AG09309 (cell line): ENCODE measurements around the gene PLB1.
A peak's percentile ranks its signal among the peaks of the same experiment; 100 is the strongest.
"Not testable (repeated sequence)": the region's sequence is repeated elsewhere in the genome, so short reads cannot be mapped to it uniquely, and the experiment has no call there.

ENCODE experiments used
- DNase-seq: peaks from one replicate; pipeline ENCODE4 v3.0.0-alpha.2; 2010; ENCODE audit warnings: low read depth
- H3K4me3 ChIP-seq: 2 replicates; pipeline ENCODE4 v1.5.1; 2011; ENCODE audit warnings: mild to moderate bottlenecking, low read depth, low read length, moderate library complexity; ENCODE audit not compliant: control insufficient read depth
- TF ChIP-seq, protein P1 (sequence below): IDR thresholded peaks from 2 replicates; pipeline ENCODE4 v1.5.1; 2011; ENCODE audit warnings: mild to moderate bottlenecking, low read depth, low read length, inconsistent platforms; ENCODE audit not compliant: insufficient read depth, control insufficient read depth; ENCODE audit errors: missing control alignments

The PLB1 gene

DNA sequence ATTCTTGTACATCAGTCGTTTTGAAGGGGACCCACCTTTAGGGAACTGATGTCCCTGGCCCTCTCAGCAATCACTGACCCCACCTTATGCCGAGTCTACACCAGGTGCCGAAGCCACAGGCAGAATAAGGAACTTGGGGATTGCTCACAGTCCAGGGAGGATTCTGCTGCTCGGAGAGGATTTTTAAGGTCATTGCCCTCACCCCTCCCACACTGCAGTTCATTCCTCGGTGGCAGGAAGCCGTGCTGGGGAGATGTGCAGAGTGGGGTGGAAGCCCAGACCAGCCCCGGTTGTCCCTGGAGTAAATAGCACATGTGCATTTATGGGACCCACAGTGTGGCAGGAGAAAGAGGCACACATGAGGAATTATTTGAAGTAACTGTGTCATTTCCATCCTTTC, 50.4 kb downstream of the PLB1 start:
- no peak for DNase-seq
- TF ChIP-seq, protein P1, sequence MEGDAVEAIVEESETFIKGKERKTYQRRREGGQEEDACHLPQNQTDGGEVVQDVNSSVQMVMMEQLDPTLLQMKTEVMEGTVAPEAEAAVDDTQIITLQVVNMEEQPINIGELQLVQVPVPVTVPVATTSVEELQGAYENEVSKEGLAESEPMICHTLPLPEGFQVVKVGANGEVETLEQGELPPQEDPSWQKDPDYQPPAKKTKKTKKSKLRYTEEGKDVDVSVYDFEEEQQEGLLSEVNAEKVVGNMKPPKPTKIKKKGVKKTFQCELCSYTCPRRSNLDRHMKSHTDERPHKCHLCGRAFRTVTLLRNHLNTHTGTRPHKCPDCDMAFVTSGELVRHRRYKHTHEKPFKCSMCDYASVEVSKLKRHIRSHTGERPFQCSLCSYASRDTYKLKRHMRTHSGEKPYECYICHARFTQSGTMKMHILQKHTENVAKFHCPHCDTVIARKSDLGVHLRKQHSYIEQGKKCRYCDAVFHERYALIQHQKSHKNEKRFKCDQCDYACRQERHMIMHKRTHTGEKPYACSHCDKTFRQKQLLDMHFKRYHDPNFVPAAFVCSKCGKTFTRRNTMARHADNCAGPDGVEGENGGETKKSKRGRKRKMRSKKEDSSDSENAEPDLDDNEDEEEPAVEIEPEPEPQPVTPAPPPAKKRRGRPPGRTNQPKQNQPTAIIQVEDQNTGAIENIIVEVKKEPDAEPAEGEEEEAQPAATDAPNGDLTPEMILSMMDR, result no peak

DNA sequence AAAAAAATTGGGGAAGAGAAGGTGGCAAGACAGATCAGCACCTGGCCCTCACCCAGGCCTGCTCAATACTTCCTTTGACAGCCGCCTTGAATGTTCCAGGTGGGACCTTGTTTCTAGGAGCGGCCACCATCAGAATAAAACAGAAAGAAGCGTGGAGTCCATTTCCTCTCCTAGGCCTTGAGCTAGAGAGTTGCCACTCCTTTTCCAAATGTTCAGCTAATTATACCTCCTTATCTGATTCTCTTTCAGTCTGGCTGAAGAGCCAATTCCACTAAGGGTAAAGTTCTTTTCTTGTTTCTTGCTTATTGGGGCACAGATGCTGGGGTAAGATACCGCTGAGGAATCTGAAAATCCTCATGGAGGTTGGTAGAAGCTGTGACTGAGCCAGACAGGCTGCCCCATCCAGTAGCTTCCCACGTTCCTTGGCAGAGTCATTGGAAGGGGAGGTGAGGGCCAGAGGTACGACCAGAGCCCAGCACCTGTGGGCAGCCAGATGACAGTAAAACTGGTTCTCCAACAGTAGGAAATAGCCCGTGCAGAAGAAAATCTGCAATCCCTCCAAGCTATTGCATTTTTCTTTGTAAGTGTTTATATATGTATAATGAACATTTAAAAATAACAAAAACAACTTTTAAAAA, 51.5 kb downstream of the PLB1 start:
- H3K4me3 ChIP-seq, result no peak overlapping the region
- TF ChIP-seq, protein P1, result no peak
- no peak for DNase-seq

More for the DNA sequence above, 50.4 kb downstream of the PLB1 start:
- no peak overlapping the region for H3K4me3 ChIP-seq

DNA sequence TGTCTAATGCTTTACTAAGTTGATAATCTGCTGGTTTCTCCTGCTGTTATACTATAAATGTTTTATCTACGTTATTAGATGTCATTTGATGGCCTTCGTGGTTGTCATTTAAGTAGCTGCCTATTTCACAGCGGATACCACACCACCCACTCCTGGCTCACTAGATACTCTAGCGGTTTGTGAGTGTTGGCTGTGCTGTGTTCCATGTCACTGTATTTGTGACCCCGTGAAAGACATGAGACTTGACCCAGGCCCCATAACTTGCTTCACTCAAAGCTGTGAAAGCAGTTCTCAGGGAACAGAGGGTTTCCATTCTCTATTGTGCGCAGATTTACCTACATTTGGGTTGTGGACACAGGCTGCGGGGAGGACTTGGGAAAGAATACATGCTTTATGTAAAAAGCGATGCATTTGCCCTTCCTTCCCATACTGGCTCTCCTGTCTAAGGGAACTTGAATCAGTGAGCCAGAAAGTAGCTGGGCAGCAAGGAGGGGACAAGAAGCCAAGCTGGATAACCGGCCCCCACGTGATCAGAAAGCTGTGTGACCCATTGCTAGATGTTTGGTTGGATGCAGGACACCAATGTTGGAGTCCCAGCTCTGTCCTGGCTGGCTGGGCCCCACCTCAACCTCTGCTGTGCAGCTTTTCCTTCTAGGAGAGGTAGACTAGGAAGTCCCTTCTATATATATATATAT, 52.2 kb downstream of the PLB1 start:
- TF ChIP-seq, protein P1, result no peak
- DNase-seq, result no peak
- H3K4me3 ChIP-seq, result no peak overlapping the region

DNA sequence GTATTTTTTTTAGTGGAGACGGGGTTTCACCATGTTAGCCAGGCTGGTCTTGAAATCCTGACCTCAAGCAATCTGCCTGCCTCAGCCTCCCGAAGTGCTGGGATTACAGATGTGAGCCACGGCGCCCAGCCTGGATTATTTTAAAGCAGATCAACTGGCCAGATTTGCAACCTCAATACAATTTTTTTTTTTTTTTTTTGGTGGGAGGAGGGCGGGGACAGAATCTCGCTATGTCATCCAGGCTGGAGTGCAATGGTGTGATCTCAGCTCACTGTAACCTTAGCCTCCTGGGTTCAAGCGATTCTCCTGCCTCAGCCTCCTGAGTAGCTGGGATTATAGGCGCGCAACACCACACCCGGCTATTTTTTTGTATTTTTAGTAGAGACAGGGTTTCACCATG, 54.5 kb downstream of the PLB1 start:
- H3K4me3 ChIP-seq, DNase-seq: not testable (repeated sequence)

DNA sequence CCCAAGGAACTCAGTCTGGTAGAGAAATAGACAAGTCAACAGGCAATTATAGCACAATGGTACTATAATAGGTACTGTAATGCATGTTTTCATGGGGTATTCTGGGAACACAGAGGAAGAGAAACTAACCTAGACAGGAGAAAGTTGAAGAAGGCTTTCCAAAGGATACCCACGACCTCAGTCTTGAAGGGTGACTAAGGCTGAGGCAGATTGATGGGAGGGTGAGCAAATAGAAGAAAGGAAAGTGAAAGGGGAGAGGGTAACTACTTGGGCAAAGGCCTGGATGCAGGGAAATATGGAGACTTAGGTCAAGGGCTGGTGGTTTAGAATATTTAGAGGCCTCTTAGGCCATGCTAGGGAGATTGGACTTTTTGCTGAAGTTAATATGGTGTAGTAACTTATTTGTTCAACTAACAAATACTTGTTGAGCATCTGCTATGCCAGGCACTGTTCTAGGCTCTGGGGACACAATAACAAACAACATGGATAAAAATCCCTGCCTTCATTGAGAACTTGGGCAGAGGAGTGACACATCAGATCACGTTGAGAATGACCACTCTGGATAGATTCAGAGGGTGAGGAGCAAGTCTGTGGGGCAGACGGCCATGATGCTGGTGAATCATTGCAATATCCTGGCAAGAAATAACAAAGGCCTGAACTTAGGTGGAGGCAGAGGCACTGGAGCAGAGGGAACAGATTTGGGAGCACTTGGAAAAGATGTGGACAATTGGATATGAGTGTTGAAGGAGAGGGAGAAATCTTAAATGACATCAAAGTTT, 56.4 kb downstream of the PLB1 start:
- TF ChIP-seq, protein P1, result no peak
- peak; percentile 14 for DNase-seq
- no peak overlapping the region for H3K4me3 ChIP-seq

DNA sequence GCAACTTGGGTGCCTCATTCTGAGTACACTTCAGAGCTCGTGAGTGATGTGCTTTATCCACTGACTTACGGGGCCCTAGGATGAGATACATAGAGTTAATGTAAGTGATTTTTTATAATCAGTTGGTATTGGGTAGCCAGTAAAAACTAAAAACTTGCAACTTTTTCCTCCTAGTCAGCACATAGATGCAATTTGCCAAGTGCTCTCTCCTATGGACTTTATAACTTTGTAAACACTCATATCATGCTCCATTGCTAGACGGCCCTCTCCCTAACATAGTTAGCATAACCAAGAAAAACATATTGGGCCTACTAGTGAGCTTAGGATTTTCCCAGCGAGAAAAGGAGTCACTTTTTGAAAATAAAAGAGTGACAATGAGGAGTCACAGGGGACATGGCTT, 60.4 kb downstream of the PLB1 start:
- TF ChIP-seq, protein P1, result no peak
- H3K4me3 ChIP-seq, result no peak overlapping the region
- no peak for DNase-seq
